ENCODE results near the gene CPT1B. TPM values are rescaled to one million over a fixed set of nuclear protein-coding genes. Genes with fewer than 3 reads are reported as not detected.
A peak's percentile ranks its signal among the peaks of the same experiment; 100 is the strongest.

CPT1B gene
- total RNA-seq, 2 experiments from 2014 or later = 59.1 to 68.3 TPM

- Mint-ChIP-seq H3K4me1 (ENCODE audit: low read depth) (peaks cover 3% of the 10 kb centered on the region), H3K36me3 (ENCODE audit: low read depth) (no peaks in the 10 kb centered on the region), H3K27me3 (peaks cover 52% of the 10 kb centered on the region), H3K4me3 (no peak overlapping the region), H3K9me3 (no peaks in the 10 kb centered on the region), H3K27ac (no peak overlapping the region)
- H3K4me3 ChIP-seq (ENCODE audit: low read length) = no peak overlapping the region
- TF ChIP-seq CTCF (IDR thresholded peaks at IDR 0.05) = no peak
- peaks cover 0 to 18% of the 10 kb centered on the region in 2 experiments for H3K9me3 ChIP-seq (ENCODE audit: control insufficient read depth in 1 of 2, insufficient read depth in 1 of 2, low read length in 2 of 2)
- ChIA-PET CTCF (no interaction called here), POLR2A (interaction anchor here (1.0 kb wide), 1 partner anchor 14 kb away, joined by 3 read pairs; no protein-coding TSS in a partner anchor)
- ATAC-seq (ENCODE audit: poor library complexity) (no peak), DNase-seq (peak in 1 of 14 experiments; percentile 5)
- H3K27ac ChIP-seq (ENCODE audit: low read depth in 1 of 2, low read length in 2 of 2) = no peak overlapping the region
- peaks cover 29 to 47% of the 10 kb centered on the region in 2 experiments for H3K27me3 ChIP-seq (ENCODE audit: control insufficient read depth in 1 of 2, insufficient read depth in 2 of 2, low read length in 2 of 2)
- H3K36me3 ChIP-seq (ENCODE audit: insufficient read depth, low read length) = no peaks in the 10 kb centered on the region
- intact Hi-C loops (cut with DNase I, micrococcal nuclease) = no loop called here
- no peaks in the 10 kb centered on the region for H3K4me1 ChIP-seq (ENCODE audit: insufficient read depth, low read length)
Measured at GRCh38 chr22:50606946-50607658, 28.9 kb upstream of the CPT1B start.

DNA sequence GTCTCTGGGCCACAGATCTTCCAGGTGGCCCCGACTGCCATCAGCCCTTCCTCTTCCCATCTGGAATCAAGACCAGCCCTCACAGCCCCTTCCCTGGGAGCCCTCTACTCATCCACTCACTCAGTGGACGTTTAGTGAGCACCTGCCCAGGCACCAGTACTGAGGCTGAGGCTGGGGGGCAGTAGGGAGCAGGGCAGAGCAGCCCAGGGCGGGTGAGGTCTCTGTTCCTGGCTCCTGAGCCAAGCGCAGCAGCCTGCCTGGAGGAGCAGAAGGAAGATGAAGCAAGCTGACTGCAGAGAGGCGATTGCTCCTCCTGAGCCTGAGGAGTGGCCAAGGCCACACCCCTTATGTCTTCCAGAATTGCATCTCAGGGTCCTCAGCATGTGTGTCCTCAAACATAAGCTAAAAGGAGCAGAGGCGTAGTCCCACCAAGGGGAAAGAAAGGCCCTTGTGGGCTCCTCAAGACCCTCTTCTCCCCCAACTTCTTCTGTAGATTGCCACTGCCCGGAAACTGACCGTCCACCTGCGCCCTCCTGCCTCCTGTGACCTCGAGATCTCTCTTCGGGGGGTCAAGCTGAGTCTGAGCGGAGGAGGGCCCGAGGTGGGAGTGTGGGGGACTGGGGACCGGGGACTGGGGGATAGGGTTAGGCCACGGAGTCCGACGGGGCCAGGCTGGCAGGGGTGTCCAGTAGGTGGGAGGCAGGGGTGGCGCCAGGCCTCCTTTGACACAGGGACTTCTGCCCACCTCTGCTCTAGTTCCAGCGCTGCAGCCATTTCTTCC lies 28.1 kb upstream of the CPT1B start:
- Histone ChIP-seq H3K27ac (ENCODE audit: low read depth in 1 of 2, low read length in 2 of 2) (no peak overlapping the region), H3K36me3 (ENCODE audit: insufficient read depth, low read length) (no peaks in the 10 kb centered on the region), H3K27me3 (ENCODE audit: control insufficient read depth in 1 of 2, insufficient read depth in 2 of 2, low read length in 2 of 2) (peaks cover 35 to 54% of the 10 kb centered on the region in 2 experiments), H3K9me3 (ENCODE audit: control insufficient read depth in 1 of 2, insufficient read depth in 1 of 2, low read length in 2 of 2) (peaks cover 0 to 18% of the 10 kb centered on the region in 2 experiments), H3K4me3 (ENCODE audit: low read length) (no peak overlapping the region), H3K4me1 (ENCODE audit: insufficient read depth, low read length) (no peaks in the 10 kb centered on the region)
- ChIA-PET POLR2A (interaction anchor here (1.0 kb wide), 1 partner anchor 15 kb away, joined by 3 read pairs; no protein-coding TSS in a partner anchor), CTCF (no interaction called here)
- intact Hi-C loops (cut with DNase I, micrococcal nuclease) = no loop called here
- ATAC-seq (ENCODE audit: poor library complexity) (no peak), DNase-seq (peak in 2 of 14 experiments; percentile 12 to 14)
- H3K27me3 Mint-ChIP-seq = peaks cover 57% of the 10 kb centered on the region
- H3K36me3 Mint-ChIP-seq (ENCODE audit: low read depth) = peaks cover 4% of the 10 kb centered on the region
- H3K4me1 Mint-ChIP-seq (ENCODE audit: low read depth) = peaks cover 10% of the 10 kb centered on the region
- no peak overlapping the region for H3K4me3 Mint-ChIP-seq
- no peak overlapping the region for H3K27ac Mint-ChIP-seq
- no peaks in the 10 kb centered on the region for H3K9me3 Mint-ChIP-seq
- TF ChIP-seq CTCF (IDR thresholded peaks at IDR 0.05) = no peak

DNA sequence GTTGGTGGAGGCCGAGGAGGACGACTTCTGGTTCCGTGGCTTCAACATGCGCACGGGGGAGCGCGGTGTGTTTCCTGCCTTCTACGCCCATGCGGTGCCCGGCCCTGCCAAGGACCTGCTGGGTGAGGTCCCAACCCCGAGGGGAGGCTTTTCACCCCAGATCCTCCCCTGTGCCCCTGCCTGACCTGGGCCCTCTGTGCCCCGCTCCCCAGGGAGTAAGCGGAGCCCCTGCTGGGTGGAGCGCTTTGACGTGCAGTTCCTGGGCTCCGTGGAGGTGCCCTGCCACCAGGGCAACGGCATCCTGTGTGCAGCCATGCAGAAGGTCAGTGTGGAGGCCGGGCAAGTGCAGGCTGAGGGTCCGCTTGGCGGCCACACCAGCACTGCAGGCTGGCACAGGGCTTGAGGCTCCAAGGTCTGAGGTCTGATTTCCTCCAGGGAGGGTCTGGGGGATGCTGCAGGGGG lies 27.4 kb upstream of the CPT1B start:
- Mint-ChIP-seq H3K4me1 (ENCODE audit: low read depth) (peaks cover 10% of the 10 kb centered on the region), H3K9me3 (no peaks in the 10 kb centered on the region), H3K4me3 (no peak overlapping the region), H3K27me3 (peaks cover 57% of the 10 kb centered on the region), H3K27ac (no peak overlapping the region), H3K36me3 (ENCODE audit: low read depth) (peaks cover 4% of the 10 kb centered on the region)
- H3K36me3 ChIP-seq (ENCODE audit: insufficient read depth, low read length) = no peaks in the 10 kb centered on the region
- ChIA-PET CTCF (no interaction called here), POLR2A (interaction anchor here (1.0 kb wide), 1 partner anchor 16 kb away, joined by 3 read pairs; no protein-coding TSS in a partner anchor)
- DNase-seq (peak in 1 of 14 experiments; percentile 9), ATAC-seq (ENCODE audit: poor library complexity) (no peak)
- H3K27ac ChIP-seq (ENCODE audit: low read depth in 1 of 2, low read length in 2 of 2) = no peak overlapping the region
- peaks cover 4% of the 10 kb centered on the region for H3K4me1 ChIP-seq (ENCODE audit: insufficient read depth, low read length)
- TF ChIP-seq CTCF (IDR thresholded peaks at IDR 0.05) = no peak
- peaks cover 40 to 58% of the 10 kb centered on the region in 2 experiments for H3K27me3 ChIP-seq (ENCODE audit: control insufficient read depth in 1 of 2, insufficient read depth in 2 of 2, low read length in 2 of 2)
- intact Hi-C loops (cut with DNase I, micrococcal nuclease) = no loop called here
- H3K9me3 ChIP-seq (ENCODE audit: control insufficient read depth in 1 of 2, insufficient read depth in 1 of 2, low read length in 2 of 2) = peaks cover 0 to 18% of the 10 kb centered on the region in 2 experiments
- H3K4me3 ChIP-seq (ENCODE audit: low read length) = no peak overlapping the region

All from CD4-positive, alpha-beta T cell (primary cell).